Neutrophil (primary cell): Measurements from ENCODE around the gene EPHA3.

Experiments
- H3K27ac ChIP-seq: fragments of 200-600 bp; sonication (generic); 2 replicates; pipeline ENCODE4 v1.5.1; 2016; ENCODE audit warnings: mild to moderate bottlenecking, moderate library complexity
- H3K27me3 ChIP-seq: fragments of 200-600 bp; sonication (generic); 2 replicates; pipeline ENCODE4 v1.6.0; 2016; ENCODE audit warnings: mild to moderate bottlenecking
- H3K36me3 ChIP-seq: fragments of 200-600 bp; sonication (generic); 2 replicates; pipeline ENCODE4 v1.5.1; 2017
- H3K4me1 ChIP-seq, 2 experiments: fragments of 200-600 bp in 1 of 2; sonication (generic) in 1 of 2; 1 replicate in 1 of 2; 2 replicates in 1 of 2; pipeline versions ENCODE4 v1.5.1 to v1.6.1; 2013 to 2016; ENCODE audit warnings: low read depth in 1 of 2, low read length in 1 of 2, mild to moderate bottlenecking in 1 of 2, moderate library complexity in 1 of 2; ENCODE audit not compliant: control insufficient read depth in 1 of 2, insufficient read depth in 1 of 2
- H3K4me3 ChIP-seq, 2 experiments: fragments of 200-600 bp in 1 of 2; sonication (generic) in 1 of 2; 1 replicate in 1 of 2; 2 replicates in 1 of 2; pipeline ENCODE4 v1.5.1; 2013 to 2016; ENCODE audit warnings: low read depth in 1 of 2, low read length in 1 of 2, mild to moderate bottlenecking in 1 of 2, moderate library complexity in 1 of 2
- H3K9me3 ChIP-seq: fragments of 200-600 bp; sonication (generic); 2 replicates; pipeline ENCODE4 v1.5.1; 2016
- CTCF ChIP-seq: fragments of 200-600 bp; sonication (generic); IDR thresholded peaks from 2 replicates; pipeline ENCODE4 v1.5.1; 2016; ENCODE audit warnings: antibody characterized with exemption

Gene EPHA3

DNA sequence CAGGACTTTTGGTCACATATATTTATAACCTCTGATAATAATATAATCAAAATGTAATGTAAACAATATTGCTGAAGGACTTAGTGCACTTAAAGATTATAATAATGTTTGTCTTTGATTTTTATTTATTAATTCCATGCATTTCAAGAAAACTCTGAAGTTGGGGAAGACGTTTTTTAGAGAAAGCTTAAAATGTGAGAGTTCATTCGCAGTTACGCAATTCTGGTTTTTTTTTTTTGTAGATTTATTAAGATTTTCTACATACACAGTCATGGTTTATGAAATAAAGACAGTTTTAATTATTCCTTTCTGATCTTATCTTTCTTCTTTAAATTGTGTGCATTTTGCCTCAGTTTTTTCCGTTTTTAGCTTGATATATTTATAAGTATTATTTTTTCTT, 204.7 kb downstream of the EPHA3 start:
- TF ChIP-seq CTCF, result no peak
- H3K36me3 ChIP-seq, result no peaks in the 10 kb centered on the region
- H3K27me3 ChIP-seq, result no peaks in the 10 kb centered on the region
- no peaks in the 10 kb centered on the region for H3K4me1 ChIP-seq
- no peak overlapping the region for H3K4me3 ChIP-seq
- no peaks in the 10 kb centered on the region for H3K9me3 ChIP-seq
- H3K27ac ChIP-seq, result no peak overlapping the region

- TF ChIP-seq CTCF, result no peak
- H3K36me3 ChIP-seq, result no peaks in the 10 kb centered on the region
- H3K27me3 ChIP-seq, result no peaks in the 10 kb centered on the region
- no peak overlapping the region for H3K27ac ChIP-seq
- H3K4me3 ChIP-seq, result no peak overlapping the region
- no peaks in the 10 kb centered on the region for H3K4me1 ChIP-seq
- H3K9me3 ChIP-seq, result no peaks in the 10 kb centered on the region
Measured at GRCh38 chr3:89314454-89315098, 207.2 kb downstream of the EPHA3 start.

DNA sequence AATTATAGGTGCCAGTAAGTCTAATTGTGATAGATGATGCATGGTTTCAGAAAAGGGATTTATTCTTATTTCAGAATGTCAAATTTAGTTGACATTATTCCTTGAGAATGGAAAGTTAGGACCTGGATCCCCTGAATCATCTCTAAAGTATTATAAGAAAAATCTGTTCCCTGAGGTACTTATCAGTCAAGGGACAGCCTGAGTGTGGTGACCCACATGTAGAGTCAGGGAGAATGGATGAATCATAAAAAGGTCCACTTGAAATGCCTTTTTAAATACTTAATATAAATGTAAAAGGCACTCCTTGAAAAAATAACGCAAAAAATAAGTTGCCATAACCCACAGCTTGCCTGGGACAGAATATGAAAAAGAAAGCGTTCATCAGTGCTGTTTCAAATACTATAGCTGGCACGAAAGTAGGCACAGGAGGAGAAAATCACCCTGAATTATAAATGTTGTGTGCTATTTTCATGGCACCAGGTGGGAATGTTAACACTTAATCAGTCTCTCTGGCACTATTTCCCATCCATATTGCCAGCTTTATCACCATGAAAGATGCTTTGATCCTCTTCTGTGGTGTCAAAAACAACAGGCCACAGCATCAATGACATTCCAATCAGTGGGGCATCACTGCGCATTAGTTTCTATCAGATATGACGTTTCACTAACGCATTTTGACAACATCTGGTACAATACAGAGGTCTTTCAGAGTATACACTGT, 208.5 kb downstream of the EPHA3 start:
- TF ChIP-seq CTCF, result no peak

DNA sequence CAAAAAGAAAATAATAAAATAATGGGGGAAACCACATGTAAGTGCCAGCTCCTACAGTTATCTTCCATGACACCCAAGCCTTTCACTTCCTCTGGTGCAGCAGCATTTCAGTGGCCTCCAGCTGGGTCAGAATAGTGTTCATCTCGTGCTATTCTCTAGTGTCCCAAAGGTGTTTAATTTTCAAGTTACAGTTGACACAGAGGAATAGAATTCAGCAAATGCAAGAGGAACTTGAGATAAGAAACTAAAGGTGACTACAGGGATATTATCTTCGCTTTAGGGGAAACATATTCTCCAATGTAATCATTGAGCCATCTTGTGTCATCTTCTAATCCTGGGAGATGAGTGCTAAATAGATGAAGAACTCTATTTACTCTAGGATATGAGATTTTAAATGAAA, 212.8 kb downstream of the EPHA3 start:
- Histone ChIP-seq H3K36me3 (no peaks in the 10 kb centered on the region), H3K27ac (no peak overlapping the region), H3K4me1 (no peaks in the 10 kb centered on the region), H3K27me3 (no peaks in the 10 kb centered on the region), H3K9me3 (no peaks in the 10 kb centered on the region), H3K4me3 (no peak overlapping the region)
- TF ChIP-seq CTCF, result no peak

More for the DNA sequence above, 208.5 kb downstream of the EPHA3 start:
- Histone ChIP-seq H3K9me3 (no peaks in the 10 kb centered on the region), H3K36me3 (no peaks in the 10 kb centered on the region), H3K4me1 (no peaks in the 10 kb centered on the region), H3K27ac (no peak overlapping the region), H3K4me3 (no peak overlapping the region), H3K27me3 (no peaks in the 10 kb centered on the region)

GRCh38 chr3:89326997-89327396, 219.6 kb downstream of the EPHA3 start:
- Histone ChIP-seq H3K27me3 (no peaks in the 10 kb centered on the region), H3K4me3 (no peak overlapping the region), H3K9me3 (no peaks in the 10 kb centered on the region), H3K27ac (no peak overlapping the region), H3K4me1 (no peaks in the 10 kb centered on the region), H3K36me3 (no peaks in the 10 kb centered on the region)
- no peak for TF ChIP-seq CTCF
